Prostate gland (tissue), 2 donors: ENCODE data around the gene HRH2. TPM values are rescaled to one million over a fixed set of nuclear protein-coding genes. Genes with fewer than 3 reads are reported as not detected.

Experiments used
- DNase-seq: peaks from one replicate; pipeline ENCODE4 v3.0.0-alpha.2; 2019; ENCODE audit warnings: low spot score
- H3K27ac ChIP-seq, 2 donors: fragments of 200-600 bp; sonication (generic); 2 replicates each; pipeline ENCODE4 v1.5.1; 2017 to 2019
- H3K27me3 ChIP-seq: fragments of 200-600 bp; sonication (generic); replicated peaks from 2 replicates; pipeline ENCODE4 v1.5.1; 2019; ENCODE audit not compliant: insufficient read depth
- H3K36me3 ChIP-seq, 2 donors: fragments of 200-600 bp; sonication (generic); 1 replicate in 1 of 2; 2 replicates in 1 of 2; pipeline versions ENCODE4 v1.5.1 to v1.8.1; 2017 to 2019
- H3K4me1 ChIP-seq: fragments of 200-600 bp; sonication (generic); replicated peaks from 2 replicates; pipeline ENCODE4 v1.5.1; 2019
- H3K4me3 ChIP-seq, 2 donors: fragments of 200-600 bp; sonication (generic); 2 replicates each; pipeline ENCODE4 v1.5.1; 2017 to 2019
- H3K9me3 ChIP-seq: fragments of 200-600 bp; sonication (generic); 2 replicates; pipeline ENCODE4 v1.5.1; 2017
- CTCF ChIP-seq, 4 experiments: fragments of 200-600 bp in 2 of 4; fragments of 450-650 bp in 2 of 4; sonication (generic) in 2 of 4; IDR thresholded peaks; 1 replicate in 3 of 4; 2 replicates in 1 of 4; pipeline ENCODE4 v1.5.1; 2016 to 2019; ENCODE audit warnings: antibody characterized with exemption in 4 of 4, mild to moderate bottlenecking in 2 of 4, moderate library complexity in 2 of 4
- POLR2A ChIP-seq: fragments of 450-650 bp; IDR thresholded peaks from one replicate; pipeline ENCODE4 v1.6.1; 2016; ENCODE audit warnings: antibody characterized with exemption, mild to moderate bottlenecking
- POLR2AphosphoS5 ChIP-seq: sonication (generic); formaldehyde crosslinking; IDR thresholded peaks from one replicate; pipeline ENCODE4 v1.6.1; 2017; ENCODE audit warnings: antibody characterized with exemption
- WGBS: methylation state at CpG from one replicate; pipeline ENCODE4 v1.1.5; 2018; 5-methylcytosine and 5-hydroxymethylcytosine counted together
- intact Hi-C: fragments of 100-400 bp; cut with DNase I; formaldehyde crosslinking; loops from one replicate; pipeline ENCODE4 v1.14.2; 2022
- total RNA-seq, 2 donors: library from RNA; depleted of rRNA; stranded (reverse); fragments of >200 nt; gene quantifications; one replicate each; pipeline ENCODE4 v1.1.0, GENCODE V29; 2016

The HRH2 gene
- total RNA-seq, 2 donors from 2014 or later: 0.55 to 5.3 TPM

- H3K4me3 ChIP-seq: no peak overlapping the region
- DNase-seq: peak; percentile 92
- WGBS: 5% methylated on average over 9 of the region's 9 CpGs
- no peaks in the 10 kb centered on the region for H3K36me3 ChIP-seq
- intact Hi-C loops: no loop called here
- no peaks in the 10 kb centered on the region for H3K4me1 ChIP-seq
- no peaks in the 10 kb centered on the region for H3K9me3 ChIP-seq
- TF ChIP-seq POLR2A (no peak), CTCF (IDR thresholded peaks at IDR 0.05) (peak; percentile 94 to 99 (median 98)), POLR2AphosphoS5 (peak; percentile 65)
- H3K27me3 ChIP-seq: no peaks in the 10 kb centered on the region
- H3K27ac ChIP-seq: no peak overlapping the region
Measured at GRCh38 chr5:175729829-175730277, 72.0 kb downstream of the HRH2 start.

- H3K27ac ChIP-seq: no peak overlapping the region
- no peaks in the 10 kb centered on the region for H3K27me3 ChIP-seq
- intact Hi-C loops: no loop called here
- WGBS: 83% methylated on average over 3 of the region's 3 CpGs
- H3K36me3 ChIP-seq: no peaks in the 10 kb centered on the region
- H3K9me3 ChIP-seq: no peaks in the 10 kb centered on the region
- no peak for DNase-seq
- TF ChIP-seq CTCF (IDR thresholded peaks at IDR 0.05): no peak
- TF ChIP-seq POLR2AphosphoS5: no peak
- no peak for TF ChIP-seq POLR2A
- H3K4me1 ChIP-seq: no peaks in the 10 kb centered on the region
- no peak overlapping the region for H3K4me3 ChIP-seq
Measured at GRCh38 chr5:175731172-175731571, 73.3 kb downstream of the HRH2 start.

GRCh38 chr5:175731756-175732465 is 74.0 kb downstream of the HRH2 start:
- Histone ChIP-seq H3K4me3 (no peak overlapping the region), H3K4me1 (no peaks in the 10 kb centered on the region), H3K9me3 (no peaks in the 10 kb centered on the region), H3K27me3 (no peaks in the 10 kb centered on the region), H3K27ac (no peak overlapping the region), H3K36me3 (no peaks in the 10 kb centered on the region)
- 72% methylated on average over 4 of the region's 4 CpGs for whole genome bisulfite sequencing
- no peak for TF ChIP-seq POLR2A
- no peak for TF ChIP-seq CTCF (IDR thresholded peaks at IDR 0.05)
- no peak for TF ChIP-seq POLR2AphosphoS5
- no peak for DNase-seq
- intact Hi-C loops: no loop called here

GRCh38 chr5:175733017-175733416 is 75.1 kb downstream of the HRH2 start:
- Histone ChIP-seq H3K27ac (no peak overlapping the region), H3K9me3 (no peaks in the 10 kb centered on the region), H3K27me3 (no peaks in the 10 kb centered on the region), H3K4me1 (no peaks in the 10 kb centered on the region), H3K4me3 (no peak overlapping the region), H3K36me3 (no peaks in the 10 kb centered on the region)
- intact Hi-C loops: no loop called here
- no peak for DNase-seq
- 76% methylated on average over 6 of the region's 6 CpGs for WGBS
- no peak for TF ChIP-seq POLR2A
- TF ChIP-seq POLR2AphosphoS5: no peak
- no peak for TF ChIP-seq CTCF (IDR thresholded peaks at IDR 0.05)

GRCh38 chr5:175734016-175734415 is 76.1 kb downstream of the HRH2 start:
- no peaks in the 10 kb centered on the region for H3K36me3 ChIP-seq
- H3K4me3 ChIP-seq: no peak overlapping the region
- no peak for TF ChIP-seq CTCF (IDR thresholded peaks at IDR 0.05)
- no peak for TF ChIP-seq POLR2AphosphoS5
- no peak for TF ChIP-seq POLR2A
- no peak overlapping the region for H3K27ac ChIP-seq
- WGBS: 74% methylated on average over 14 of the region's 14 CpGs
- DNase-seq: no peak
- H3K27me3 ChIP-seq: no peaks in the 10 kb centered on the region
- H3K9me3 ChIP-seq: no peaks in the 10 kb centered on the region
- intact Hi-C loops: no loop called here
- H3K4me1 ChIP-seq: no peaks in the 10 kb centered on the region
